ENCODE data around the gene ADGRB2. TPM values are rescaled to one million over a fixed set of nuclear protein-coding genes. Genes with fewer than 3 reads are reported as not detected.

The ADGRB2 gene
- polyA plus RNA-seq, 3 donors, result not detected

- Histone ChIP-seq H3K4me1 (ENCODE audit: control insufficient read depth in 1 of 2, insufficient read depth in 2 of 2, low read length in 2 of 2) (no peaks in the 10 kb centered on the region), H3K9me3 (replicated peaks in 1 of 2; ENCODE audit: control insufficient read depth in 1 of 2, insufficient read depth in 1 of 2, low read length in 2 of 2) (no peaks in the 10 kb centered on the region), H2AFZ (ENCODE audit: insufficient read depth, low read depth, low read length, poor library complexity, severe bottlenecking) (no peak overlapping the region), H3K79me2 (ENCODE audit: insufficient read depth, low read length) (no peaks in the 10 kb centered on the region), H3K9ac (ENCODE audit: insufficient read depth, low read length, poor library complexity, severe bottlenecking) (no peak overlapping the region), H3K36me3 (replicated peaks in 1 of 2; ENCODE audit: control insufficient read depth in 1 of 2, insufficient read depth in 2 of 2, low read length in 2 of 2) (no peaks in the 10 kb centered on the region), H3K4me3 (replicated peaks in 1 of 3; ENCODE audit: low read depth in 2 of 3, low read length in 3 of 3) (no peak overlapping the region), H3K4me2 (replicated peaks; ENCODE audit: extremely low read depth, low read length, poor library complexity, severe bottlenecking) (no peak overlapping the region), H3K27ac (ENCODE audit: low read depth in 1 of 2, low read length in 2 of 2) (no peak overlapping the region), H3K27me3 (ENCODE audit: control insufficient read depth in 2 of 2, insufficient read depth in 2 of 2, low read length in 2 of 2) (no peaks in the 10 kb centered on the region), H4K20me1 (ENCODE audit: insufficient read depth, low read length) (no peaks in the 10 kb centered on the region)
- Mint-ChIP-seq H3K4me3 (no peak overlapping the region), H3K4me1 (no peaks in the 10 kb centered on the region), H3K9me3 (peaks cover 0 to 2% (median 0%) of the 10 kb centered on the region in 7 donors), H3K36me3 (no peaks in the 10 kb centered on the region), H3K27me3 (ENCODE audit: low read depth in 3 of 3) (peaks cover 0 to 5% (median 0%) of the 10 kb centered on the region in 3 donors), H3K27ac (no peak overlapping the region)
- WGBS (ENCODE audit: insufficient coverage), result 87% methylated on average over 7 of the region's 8 CpGs
- intact Hi-C loops (cut with micrococcal nuclease), result no loop called here
- no peak for DNase-seq
- TF ChIP-seq, protein P1, sequence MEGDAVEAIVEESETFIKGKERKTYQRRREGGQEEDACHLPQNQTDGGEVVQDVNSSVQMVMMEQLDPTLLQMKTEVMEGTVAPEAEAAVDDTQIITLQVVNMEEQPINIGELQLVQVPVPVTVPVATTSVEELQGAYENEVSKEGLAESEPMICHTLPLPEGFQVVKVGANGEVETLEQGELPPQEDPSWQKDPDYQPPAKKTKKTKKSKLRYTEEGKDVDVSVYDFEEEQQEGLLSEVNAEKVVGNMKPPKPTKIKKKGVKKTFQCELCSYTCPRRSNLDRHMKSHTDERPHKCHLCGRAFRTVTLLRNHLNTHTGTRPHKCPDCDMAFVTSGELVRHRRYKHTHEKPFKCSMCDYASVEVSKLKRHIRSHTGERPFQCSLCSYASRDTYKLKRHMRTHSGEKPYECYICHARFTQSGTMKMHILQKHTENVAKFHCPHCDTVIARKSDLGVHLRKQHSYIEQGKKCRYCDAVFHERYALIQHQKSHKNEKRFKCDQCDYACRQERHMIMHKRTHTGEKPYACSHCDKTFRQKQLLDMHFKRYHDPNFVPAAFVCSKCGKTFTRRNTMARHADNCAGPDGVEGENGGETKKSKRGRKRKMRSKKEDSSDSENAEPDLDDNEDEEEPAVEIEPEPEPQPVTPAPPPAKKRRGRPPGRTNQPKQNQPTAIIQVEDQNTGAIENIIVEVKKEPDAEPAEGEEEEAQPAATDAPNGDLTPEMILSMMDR (IDR thresholded peaks at IDR 0.05), result no peak
These were observed 76.5 kb downstream of the ADGRB2 start for GRCh38 chr1:31687601-31688000.

DNA sequence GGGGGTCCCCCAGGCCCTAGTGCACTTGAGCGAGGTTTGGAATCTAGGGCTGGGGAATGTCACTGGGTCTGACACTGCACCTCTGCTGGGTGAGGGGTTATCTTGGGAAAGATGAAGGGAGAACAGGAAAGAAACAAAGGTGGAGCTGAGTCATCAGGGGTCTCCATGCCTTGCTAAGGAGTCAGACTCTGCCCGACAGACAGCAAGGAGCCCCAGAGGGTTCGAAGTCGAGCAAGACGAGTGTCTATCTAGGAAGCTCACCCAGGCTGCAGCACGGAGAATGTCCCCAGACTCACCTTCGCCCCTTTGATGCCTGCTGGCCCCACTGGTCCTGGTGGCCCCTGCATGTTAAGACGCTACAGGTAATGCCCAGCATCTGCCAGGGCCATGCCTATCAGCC is 78.3 kb downstream of the ADGRB2 start:
- H3K27ac Mint-ChIP-seq, result peak overlapping the region in 1 of 7 donors; percentile 42
- DNase-seq, result no peak
- TF ChIP-seq, protein P1 (IDR thresholded peaks at IDR 0.05), result no peak

More for the DNA sequence above, 78.3 kb downstream of the ADGRB2 start:
- no peak overlapping the region for H3K4me3 Mint-ChIP-seq
- H3K4me2 ChIP-seq (replicated peaks; ENCODE audit: extremely low read depth, low read length, poor library complexity, severe bottlenecking), result no peak overlapping the region
- intact Hi-C loops (cut with micrococcal nuclease), result no loop called here
- no peaks in the 10 kb centered on the region for H3K4me1 ChIP-seq (ENCODE audit: control insufficient read depth in 1 of 2, insufficient read depth in 2 of 2, low read length in 2 of 2)
- H3K4me3 ChIP-seq (replicated peaks in 1 of 3; ENCODE audit: low read depth in 2 of 3, low read length in 3 of 3), result no peak overlapping the region
- peaks cover 0 to 2% (median 0%) of the 10 kb centered on the region in 7 donors for H3K9me3 Mint-ChIP-seq
- H2AFZ ChIP-seq (ENCODE audit: insufficient read depth, low read depth, low read length, poor library complexity, severe bottlenecking), result no peak overlapping the region
- WGBS (ENCODE audit: insufficient coverage), result 95% methylated on average over 8 of the region's 8 CpGs
- H3K79me2 ChIP-seq (ENCODE audit: insufficient read depth, low read length), result no peaks in the 10 kb centered on the region
- H3K27ac ChIP-seq (ENCODE audit: low read depth in 1 of 2, low read length in 2 of 2), result no peak overlapping the region
- no peaks in the 10 kb centered on the region for H3K36me3 ChIP-seq (replicated peaks in 1 of 2; ENCODE audit: control insufficient read depth in 1 of 2, insufficient read depth in 2 of 2, low read length in 2 of 2)
- no peaks in the 10 kb centered on the region for H3K36me3 Mint-ChIP-seq
- H4K20me1 ChIP-seq (ENCODE audit: insufficient read depth, low read length), result no peaks in the 10 kb centered on the region
- no peaks in the 10 kb centered on the region for H3K9me3 ChIP-seq (replicated peaks in 1 of 2; ENCODE audit: control insufficient read depth in 1 of 2, insufficient read depth in 1 of 2, low read length in 2 of 2)
- no peak overlapping the region for H3K9ac ChIP-seq (ENCODE audit: insufficient read depth, low read length, poor library complexity, severe bottlenecking)
- H3K4me1 Mint-ChIP-seq, result no peaks in the 10 kb centered on the region
- peaks cover 0 to 3% (median 1%) of the 10 kb centered on the region in 3 donors for H3K27me3 Mint-ChIP-seq (ENCODE audit: low read depth in 3 of 3)
- no peaks in the 10 kb centered on the region for H3K27me3 ChIP-seq (ENCODE audit: control insufficient read depth in 2 of 2, insufficient read depth in 2 of 2, low read length in 2 of 2)

Measured in CD14-positive monocyte (primary cell).